Smooth muscle cell (in vitro differentiated cells): ENCODE measurements around the gene HCFC1R1. TPM values are rescaled to one million over a fixed set of nuclear protein-coding genes. Genes with fewer than 3 reads are reported as not detected.

Source experiments
- DNase-seq: peaks from one replicate; lab custom pipeline; 2025; ENCODE audit not compliant: unreplicated experiment; lab: John Stamatoyannopoulos, UW
- H2AFZ ChIP-seq: fragments of 200-600 bp; sonication (generic); 2 replicates; pipeline ENCODE4 v1.6.0; 2016; ENCODE audit warnings: antibody characterized with exemption, low read depth, mild to moderate bottlenecking
- H3F3A ChIP-seq: fragments of 200-600 bp; sonication (generic); 2 replicates; pipeline ENCODE4 v1.6.0; 2017; ENCODE audit warnings: antibody characterized with exemption, low read depth
- H3K27ac ChIP-seq: fragments of 200-600 bp; sonication (generic); 2 replicates; pipeline ENCODE4 v1.5.1; 2016; ENCODE audit warnings: low read depth, mild to moderate bottlenecking
- H3K27me3 ChIP-seq: fragments of 200-600 bp; sonication (generic); 2 replicates; pipeline ENCODE4 v1.6.1; 2016; ENCODE audit warnings: low read depth, mild to moderate bottlenecking
- H3K36me3 ChIP-seq: fragments of 200-600 bp; sonication (generic); 2 replicates; pipeline ENCODE4 v1.5.1; 2016; ENCODE audit warnings: low read depth
- H3K4me1 ChIP-seq: fragments of 200-600 bp; sonication (generic); 2 replicates; pipeline ENCODE4 v1.5.1; 2016; ENCODE audit warnings: low read depth
- H3K4me2 ChIP-seq: fragments of 200-600 bp; sonication (generic); 2 replicates; pipeline ENCODE4 v1.6.0; 2016; ENCODE audit warnings: mild to moderate bottlenecking
- H3K4me3 ChIP-seq: fragments of 200-600 bp; sonication (generic); 2 replicates; pipeline ENCODE4 v1.5.1; 2016; ENCODE audit warnings: mild to moderate bottlenecking
- H3K79me2 ChIP-seq: fragments of 200-600 bp; sonication (generic); 2 replicates; pipeline ENCODE4 v1.6.0; 2016; ENCODE audit warnings: low read depth, mild to moderate bottlenecking
- H3K9ac ChIP-seq: fragments of 200-600 bp; sonication (generic); 2 replicates; pipeline ENCODE4 v1.6.0; 2016; ENCODE audit warnings: low read depth
- H3K9me3 ChIP-seq: fragments of 200-600 bp; sonication (generic); replicated peaks from 2 replicates; pipeline ENCODE4 v1.5.1; 2016; ENCODE audit warnings: low read depth
- H4K20me1 ChIP-seq: fragments of 200-600 bp; sonication (generic); 2 replicates; pipeline ENCODE4 v1.6.0; 2016; ENCODE audit warnings: low read depth
- WGBS: methylation state at CpG from one replicate; pipeline ENCODE4 v1.1.7; 2016; ENCODE audit warnings: low lambda C conversion rate; 5-methylcytosine and 5-hydroxymethylcytosine counted together
- polyA plus RNA-seq: library from polyadenylated mRNA; unstranded; fragments of >200 nt; fragmentation: Nextera tagmentation; extraction: Ambion mirVana; gene quantifications from 2 replicates; pipeline ENCODE4 v1.2.1, GENCODE V29; 2016
- total RNA-seq: library from RNA; depleted of rRNA; stranded (reverse); fragments of >200 nt; gene quantifications from 2 replicates; pipeline ENCODE4 v1.2.3, GENCODE V29; 2014
- TF ChIP-seq, protein P1 (sequence below): fragments of 200-600 bp; sonication (generic); IDR thresholded peaks from 2 replicates; pipeline ENCODE4 v1.5.1; 2017; ENCODE audit warnings: borderline replicate concordance, mild to moderate bottlenecking, antibody characterized with exemption; ENCODE audit not compliant: insufficient read depth, poor library complexity, severe bottlenecking

HCFC1R1 gene
- total and polyA plus RNA-seq, 2 experiments from 2014 or later = 63.3 to 337 TPM

GRCh38 chr16:3063625-3064386 lies 40.1 kb upstream of the HCFC1R1 start:
- Histone ChIP-seq H3K4me2 (no peak overlapping the region), H2AFZ (no peak overlapping the region), H3K27ac (no peak overlapping the region), H3F3A (peaks cover 12% of the 10 kb centered on the region), H3K36me3 (no peaks in the 10 kb centered on the region), H3K79me2 (no peaks in the 10 kb centered on the region), H3K9me3 (no peaks in the 10 kb centered on the region), H3K9ac (no peak overlapping the region), H3K4me3 (no peak overlapping the region), H3K27me3 (no peaks in the 10 kb centered on the region), H3K4me1 (peaks cover 3% of the 10 kb centered on the region), H4K20me1 (no peaks in the 10 kb centered on the region)
- WGBS = 92% methylated on average over 8 of the region's 8 CpGs
- TF ChIP-seq, protein P1, sequence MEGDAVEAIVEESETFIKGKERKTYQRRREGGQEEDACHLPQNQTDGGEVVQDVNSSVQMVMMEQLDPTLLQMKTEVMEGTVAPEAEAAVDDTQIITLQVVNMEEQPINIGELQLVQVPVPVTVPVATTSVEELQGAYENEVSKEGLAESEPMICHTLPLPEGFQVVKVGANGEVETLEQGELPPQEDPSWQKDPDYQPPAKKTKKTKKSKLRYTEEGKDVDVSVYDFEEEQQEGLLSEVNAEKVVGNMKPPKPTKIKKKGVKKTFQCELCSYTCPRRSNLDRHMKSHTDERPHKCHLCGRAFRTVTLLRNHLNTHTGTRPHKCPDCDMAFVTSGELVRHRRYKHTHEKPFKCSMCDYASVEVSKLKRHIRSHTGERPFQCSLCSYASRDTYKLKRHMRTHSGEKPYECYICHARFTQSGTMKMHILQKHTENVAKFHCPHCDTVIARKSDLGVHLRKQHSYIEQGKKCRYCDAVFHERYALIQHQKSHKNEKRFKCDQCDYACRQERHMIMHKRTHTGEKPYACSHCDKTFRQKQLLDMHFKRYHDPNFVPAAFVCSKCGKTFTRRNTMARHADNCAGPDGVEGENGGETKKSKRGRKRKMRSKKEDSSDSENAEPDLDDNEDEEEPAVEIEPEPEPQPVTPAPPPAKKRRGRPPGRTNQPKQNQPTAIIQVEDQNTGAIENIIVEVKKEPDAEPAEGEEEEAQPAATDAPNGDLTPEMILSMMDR = no peak
- no peak for DNase-seq

GRCh38 chr16:3062553-3062952 lies 38.8 kb upstream of the HCFC1R1 start:
- no peak overlapping the region for H3K4me2 ChIP-seq
- no peaks in the 10 kb centered on the region for H3K79me2 ChIP-seq
- 95% methylated on average over 6 of the region's 6 CpGs for WGBS
- H3K9ac ChIP-seq = no peak overlapping the region
- no peak overlapping the region for H2AFZ ChIP-seq
- peaks cover 7% of the 10 kb centered on the region for H3K4me1 ChIP-seq
- H3K27me3 ChIP-seq = no peaks in the 10 kb centered on the region
- H3K4me3 ChIP-seq = no peak overlapping the region
- no peak for DNase-seq
- H3K9me3 ChIP-seq = no peaks in the 10 kb centered on the region
- TF ChIP-seq, protein P1 = no peak
- peaks cover 12% of the 10 kb centered on the region for H3F3A ChIP-seq
- no peaks in the 10 kb centered on the region for H3K36me3 ChIP-seq
- no peak overlapping the region for H3K27ac ChIP-seq
- H4K20me1 ChIP-seq = peaks cover 8% of the 10 kb centered on the region

DNA sequence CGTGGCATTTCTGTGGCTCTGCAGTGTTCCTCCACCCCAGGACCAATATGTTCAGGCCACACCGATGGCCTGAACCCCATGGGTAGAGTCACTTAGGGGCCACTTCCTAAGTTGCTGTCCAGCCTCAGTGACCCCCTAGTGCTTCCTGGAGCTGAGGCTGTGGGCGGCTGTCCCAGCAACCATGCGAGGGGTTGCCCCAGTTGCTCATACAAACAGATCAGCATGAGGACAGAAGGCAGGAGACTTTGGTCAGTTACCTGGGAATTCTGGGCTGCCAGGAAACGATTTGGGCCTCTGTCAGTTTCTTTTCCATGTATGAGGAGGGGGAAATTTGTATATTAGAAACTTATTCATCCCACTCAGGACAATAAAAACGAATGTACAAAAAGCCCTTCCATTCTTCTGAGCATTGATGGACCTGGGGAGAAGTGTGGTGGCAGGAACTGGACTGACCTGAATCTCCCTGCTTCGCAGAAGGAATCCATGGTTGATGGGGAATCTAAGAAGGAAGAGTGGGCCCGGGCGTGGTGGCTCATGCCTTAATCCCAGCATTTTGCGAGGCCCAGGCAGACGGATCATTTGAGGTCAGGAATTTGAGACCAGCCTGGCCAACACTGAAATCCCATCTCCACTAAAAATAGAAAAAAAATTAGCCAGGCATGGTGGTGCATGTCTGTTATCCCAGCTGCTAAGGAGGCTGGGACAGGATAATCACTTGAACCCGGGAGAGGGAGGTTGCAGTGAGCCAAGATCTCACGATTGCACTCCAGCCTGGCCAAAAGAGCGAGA lies 36.8 kb upstream of the HCFC1R1 start:
- H3K4me3 ChIP-seq = no peak overlapping the region
- H3K9ac ChIP-seq = no peak overlapping the region
- TF ChIP-seq, protein P1 = no peak
- H3F3A ChIP-seq = peaks cover 12% of the 10 kb centered on the region
- 58% methylated on average over 14 of the region's 14 CpGs for WGBS
- H4K20me1 ChIP-seq = peaks cover 9% of the 10 kb centered on the region
- no peaks in the 10 kb centered on the region for H3K36me3 ChIP-seq
- no peak overlapping the region for H3K4me2 ChIP-seq
- H2AFZ ChIP-seq = no peak overlapping the region
- DNase-seq = no peak
- no peaks in the 10 kb centered on the region for H3K79me2 ChIP-seq
- H3K27me3 ChIP-seq = no peaks in the 10 kb centered on the region
- peaks cover 7% of the 10 kb centered on the region for H3K4me1 ChIP-seq
- peak overlapping the region; percentile 70 for H3K27ac ChIP-seq
- H3K9me3 ChIP-seq = no peaks in the 10 kb centered on the region
